IMR-90 (cell line): ENCODE data around the gene NOL4L. TPM values are rescaled to one million over a fixed set of nuclear protein-coding genes. Genes with fewer than 3 reads are reported as not detected.

Source experiments
- ATAC-seq: fragments of 200-7000 bp; cut with Tn5 transposase; 2 replicates; pipeline ENCODE4 v1.9.1; 2020; ENCODE audit warnings: low read depth, mild to moderate bottlenecking, moderate library complexity
- BruUV-seq: library from RNA; stranded (reverse); fragments of 400-500 nt; replicated peaks from 2 replicates; lab custom pipeline; 2021; lab: Mats Ljungman, UMichigan
- CTCF ChIA-PET: fragments of 300-600 bp; formaldehyde crosslinking; extraction: SDS; loops from one replicate; lab custom pipeline; 2021; ENCODE audit warnings: antibody characterized with exemption; lab: Yijun Ruan, JAX
- POLR2A ChIA-PET: fragments of 300-600 bp; sonication (Branson Sonifier 250); formaldehyde crosslinking; loops from one replicate; lab custom pipeline; 2022; ENCODE audit warnings: antibody characterized with exemption; ENCODE audit not compliant: unreplicated experiment; lab: Charles Lee
- DNase-seq: peaks from one replicate; pipeline ENCODE4 v3.0.0; 2013
- H2AFZ ChIP-seq: replicated peaks from 2 replicates; pipeline ENCODE3; 2013; ENCODE audit warnings: low read length, mild to moderate bottlenecking; ENCODE audit not compliant: poor library complexity
- H2AK5ac ChIP-seq: 2 replicates; pipeline ENCODE4 v1.6.1; 2013; ENCODE audit warnings: low read depth, low read length, inconsistent platforms
- H2AK9ac ChIP-seq: replicated peaks from 2 replicates; pipeline ENCODE3; 2013; ENCODE audit warnings: mild to moderate bottlenecking, low read depth, low read length, moderate library complexity; ENCODE audit not compliant: poor library complexity
- H2BK120ac ChIP-seq: 2 replicates; pipeline ENCODE4 v1.6.1; 2013; ENCODE audit warnings: low read depth, low read length, inconsistent platforms
- H2BK15ac ChIP-seq: 3 replicates; pipeline ENCODE4 v1.6.1; 2013; ENCODE audit warnings: low read depth, low read length, inconsistent platforms
- H2BK20ac ChIP-seq: 2 replicates; pipeline ENCODE4 v1.6.1; 2013; ENCODE audit warnings: low read depth, mild to moderate bottlenecking, inconsistent platforms, low read length, moderate library complexity
- H2BK5ac ChIP-seq: 2 replicates; pipeline ENCODE4 v1.6.1; 2013; ENCODE audit warnings: mild to moderate bottlenecking, low read depth, low read length, inconsistent platforms; ENCODE audit not compliant: poor library complexity, severe bottlenecking
- H3K14ac ChIP-seq: replicated peaks from 2 replicates; pipeline ENCODE4 v1.6.1; 2013; ENCODE audit warnings: low read depth, low read length, inconsistent platforms
- H3K18ac ChIP-seq: 2 replicates; pipeline ENCODE4 v1.6.1; 2013; ENCODE audit warnings: low read depth, low read length, control low read depth
- H3K23ac ChIP-seq: 2 replicates; pipeline ENCODE4 v1.6.1; 2013; ENCODE audit warnings: low read depth, low read length, inconsistent platforms
- H3K27ac ChIP-seq: 2 replicates; pipeline ENCODE4 v1.5.1; 2013; ENCODE audit warnings: mild to moderate bottlenecking, control low read depth, low read length; ENCODE audit not compliant: insufficient read depth
- H3K27me3 ChIP-seq: 2 replicates; pipeline ENCODE4 v1.6.1; 2013; ENCODE audit warnings: low read length; ENCODE audit not compliant: control insufficient read depth, insufficient read depth
- H3K36me3 ChIP-seq: 2 replicates; pipeline ENCODE4 v1.6.1; 2013; ENCODE audit warnings: low read length, mixed read lengths; ENCODE audit not compliant: control insufficient read depth, insufficient read depth
- H3K4ac ChIP-seq: 2 replicates; pipeline ENCODE4 v1.6.1; 2013; ENCODE audit warnings: low read depth, low read length, inconsistent platforms
- H3K4me1 ChIP-seq: 2 replicates; pipeline ENCODE4 v1.6.1; 2013; ENCODE audit warnings: low read length, mixed read lengths; ENCODE audit not compliant: control insufficient read depth, insufficient read depth
- H3K4me2 ChIP-seq: 2 replicates; pipeline ENCODE4 v1.6.1; 2013; ENCODE audit warnings: low read depth, mild to moderate bottlenecking, control low read depth, low read length, moderate library complexity
- H3K4me3 ChIP-seq: 2 replicates; pipeline ENCODE4 v1.5.1; 2013; ENCODE audit warnings: low read depth, mild to moderate bottlenecking, control low read depth, low read length, moderate library complexity; ENCODE audit not compliant: insufficient read depth
- H3K56ac ChIP-seq: 2 replicates; pipeline ENCODE4 v1.6.1; 2013; ENCODE audit warnings: low read length, inconsistent platforms; ENCODE audit not compliant: insufficient read depth; ENCODE audit errors: extremely low read depth
- H3K79me1 ChIP-seq, 2 experiments: 2 replicates each; pipeline ENCODE4 v1.6.1; 2013; ENCODE audit warnings: low read length in 2 of 2, inconsistent platforms in 1 of 2, low read depth in 1 of 2
- H3K9ac ChIP-seq: 2 replicates; pipeline ENCODE4 v1.6.1; 2013; ENCODE audit warnings: low read depth, low read length, control low read depth
- H3K9me1 ChIP-seq: 2 replicates; pipeline ENCODE4 v1.6.1; 2013; ENCODE audit warnings: low read length, inconsistent platforms; ENCODE audit not compliant: insufficient read depth
- H3K9me3 ChIP-seq: 2 replicates; pipeline ENCODE4 v1.6.1; 2013; ENCODE audit warnings: low read length; ENCODE audit not compliant: control insufficient read depth, insufficient read depth
- H4K20me1 ChIP-seq: 2 replicates; pipeline ENCODE4 v1.6.1; 2013; ENCODE audit warnings: low read length, inconsistent platforms; ENCODE audit not compliant: insufficient read depth
- H4K5ac ChIP-seq: 2 replicates; pipeline ENCODE4 v1.6.1; 2013; ENCODE audit warnings: mild to moderate bottlenecking, low read depth, low read length, control low read depth
- H4K8ac ChIP-seq, 2 experiments: 2 replicates each; pipeline ENCODE4 v1.6.1; 2013; ENCODE audit warnings: low read depth in 2 of 2, low read length in 2 of 2, control low read depth in 1 of 2, inconsistent platforms in 1 of 2
- H4K91ac ChIP-seq: 2 replicates; pipeline ENCODE4 v1.6.1; 2013; ENCODE audit warnings: low read depth, low read length, inconsistent platforms; ENCODE audit not compliant: insufficient read depth
- CEBPB ChIP-seq: IDR thresholded peaks from 2 replicates; pipeline ENCODE4 v1.6.1; 2012; ENCODE audit warnings: low read depth, low read length, improper control_type of control experiment
- MXI1 ChIP-seq: IDR thresholded peaks from 2 replicates; pipeline ENCODE4 v1.6.1; 2012; ENCODE audit warnings: low read depth, mild to moderate bottlenecking, low read length, moderate library complexity, borderline replicate concordance
- WGBS, 2 experiments: methylation state at CpG; one replicate each; pipeline versions ENCODE4 v1.1.5 to v1.1.7; 2013; ENCODE audit warnings: missing lambda C conversion rate in 2 of 2; ENCODE audit not compliant: insufficient read length in 1 of 2; ENCODE audit errors: extremely low coverage in 2 of 2; 5-methylcytosine and 5-hydroxymethylcytosine counted together
- dilution Hi-C: fragments of 300-500 bp; cut with HindIII; formaldehyde crosslinking; loops from one replicate; pipeline ENCODE4 v1.14.3; 2018; ENCODE audit warnings: low sequenced_read_pairs; ENCODE audit not compliant: unreplicated experiment
- in situ Hi-C: fragments of 300-500 bp; cut with MboI; formaldehyde crosslinking; loops from 3 replicates; pipeline ENCODE4 v1.14.3; 2019; ENCODE audit warnings: low sequenced_read_pairs, inconsistent platforms, mixed read lengths
- intact Hi-C: fragments of 100-400 bp; cut with micrococcal nuclease; formaldehyde crosslinking; loops from 2 replicates; pipeline ENCODE4 v1.10.0; 2022
- polyA plus RNA-seq, 3 experiments: library from polyadenylated mRNA; depleted of rRNA; stranded (reverse); fragments of >200 nt; gene quantifications; 2 replicates each; pipeline ENCODE4 v1.2.3, GENCODE V29; 2012; ENCODE audit warnings: low replicate concordance in 1 of 3
- total RNA-seq: library from RNA; depleted of rRNA; stranded (reverse); fragments of >200 nt; gene quantifications from 2 replicates; pipeline ENCODE4 v1.2.3, GENCODE V29; 2012

Gene NOL4L
- total and polyA plus RNA-seq, 2 of the 4 experiments (the other 2 are of a cell fraction): 4.7 to 13.3 TPM

DNA sequence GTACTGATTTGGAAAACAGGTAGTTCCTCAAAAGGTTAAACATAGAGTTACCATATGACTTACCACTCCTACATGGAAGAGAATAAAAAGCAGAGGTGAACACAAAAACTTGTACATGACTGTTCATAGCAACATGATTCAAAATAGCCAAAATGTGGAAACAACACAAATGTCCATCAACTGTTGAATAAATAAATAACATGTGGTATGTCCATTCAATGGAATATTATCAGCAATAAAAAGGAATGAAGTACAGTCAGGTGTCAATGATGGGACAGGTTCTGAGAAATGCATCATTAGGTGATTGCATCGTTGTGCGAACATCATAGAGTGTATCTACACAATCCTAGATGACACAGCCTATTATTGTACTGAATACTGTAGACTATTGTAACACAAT is 35.3 kb downstream of the NOL4L start:
- H3K14ac ChIP-seq: no peak overlapping the region
- in situ Hi-C loops (no loop called here), intact Hi-C loops (no loop called here), dilution Hi-C loops (no loop called here)
- H3K79me1 ChIP-seq: no peaks in the 10 kb centered on the region; a peak in 1 of 4 replicates
- H2BK20ac ChIP-seq: no peak overlapping the region
- ChIA-PET CTCF (no interaction called here), POLR2A (no interaction called here)
- WGBS, 2 experiments: no CpG with 5 or more reads among the region's 2 CpGs
- no peak overlapping the region for H3K4ac ChIP-seq
- no peak overlapping the region for H3K18ac ChIP-seq
- H4K8ac ChIP-seq: no peak overlapping the region
- no peak overlapping the region for H2BK15ac ChIP-seq
- no peaks in the 10 kb centered on the region for H3K36me3 ChIP-seq
- no peak for DNase-seq
- H2AK9ac ChIP-seq: no peak overlapping the region
- no peak overlapping the region for H2BK5ac ChIP-seq
- H2BK120ac ChIP-seq: no peak overlapping the region
- H3K4me3 ChIP-seq: no peak overlapping the region
- no peak overlapping the region for H3K56ac ChIP-seq
- H3K4me2 ChIP-seq: no peak overlapping the region
- no peaks in the 10 kb centered on the region for H3K4me1 ChIP-seq
- no peaks in the 10 kb centered on the region for H4K20me1 ChIP-seq
- H3K9me1 ChIP-seq: no peaks in the 10 kb centered on the region
- H3K9me3 ChIP-seq: no peaks in the 10 kb centered on the region
- H3K23ac ChIP-seq: no peak overlapping the region
- no peak overlapping the region for H4K5ac ChIP-seq
- H3K9ac ChIP-seq: no peak overlapping the region
- no peak overlapping the region for H4K91ac ChIP-seq
- 0 out of 2 replicates have a peak, but pooled peaks have one; percentile 27 for TF ChIP-seq CEBPB
- TF ChIP-seq MXI1: no peak
- no peak for ATAC-seq
- no peak overlapping the region for H2AFZ ChIP-seq
- no TSS peak for BruUV-seq
- peaks cover 1% of the 10 kb centered on the region; the same call in 1 of the 2 replicates for H3K27me3 ChIP-seq
- no peak overlapping the region for H3K27ac ChIP-seq
- H2AK5ac ChIP-seq: no peak overlapping the region
